Kidney (tissue), 14 donors: ENCODE results near the gene SLC7A6. TPM values are rescaled to one million over a fixed set of nuclear protein-coding genes. Genes with fewer than 3 reads are reported as not detected.

Experiments
- DNase-seq, 5 donors: peaks; one replicate each; pipeline ENCODE4 v3.0.0-alpha.2; 2013 to 2020
- FAIRE-seq: peaks from 2 replicates; lab custom pipeline; 2012; peaks lifted over from hg19 to GRCh38; lab: Jason Lieb, UNC
- H3K27ac ChIP-seq, 2 donors: one replicate each; pipeline ENCODE4 v1.7.0; 2013; ENCODE audit warnings: low read depth in 2 of 2, low read length in 2 of 2, inconsistent platforms in 1 of 2
- H3K27me3 ChIP-seq: one replicate; pipeline ENCODE4 v1.7.1; 2013; ENCODE audit warnings: low read length, inconsistent platforms; ENCODE audit not compliant: control insufficient read depth, insufficient read depth
- H3K36me3 ChIP-seq, 3 donors: one replicate each; pipeline versions ENCODE4 v1.7.0 to v1.7.1; 2013; ENCODE audit warnings: low read length in 3 of 3, control low read depth in 1 of 3, inconsistent platforms in 1 of 3; ENCODE audit not compliant: insufficient read depth in 3 of 3, control insufficient read depth in 2 of 3
- H3K4me1 ChIP-seq, 3 donors: one replicate each; pipeline versions ENCODE4 v1.7.0 to v1.7.1; 2013; ENCODE audit warnings: low read length in 3 of 3, inconsistent platforms in 1 of 3, low read depth in 1 of 3; ENCODE audit not compliant: control insufficient read depth in 2 of 3, insufficient read depth in 2 of 3
- H3K4me3 ChIP-seq, 3 donors: one replicate each; pipeline versions ENCODE4 v1.7.0 to v1.8.1; 2013; ENCODE audit warnings: low read length in 3 of 3, control low read depth in 1 of 3, inconsistent platforms in 1 of 3
- H3K9ac ChIP-seq, 3 donors: one replicate each; pipeline versions ENCODE4 v1.7.0 to v1.7.1; 2013; ENCODE audit warnings: low read length in 3 of 3, control low read depth in 1 of 3, inconsistent platforms in 1 of 3
- H3K9me3 ChIP-seq, 3 donors: one replicate each; pipeline versions ENCODE4 v1.7.0 to v1.7.1; 2013; ENCODE audit warnings: low read length in 3 of 3, control low read depth in 1 of 3, inconsistent platforms in 1 of 3; ENCODE audit not compliant: control insufficient read depth in 2 of 3, insufficient read depth in 1 of 3
- intact Hi-C: fragments of 100-400 bp; cut with DNase I; formaldehyde crosslinking; loops from one replicate; pipeline ENCODE4 v1.11.1; 2022
- polyA plus RNA-seq: library from polyadenylated mRNA; stranded (reverse); fragments of 350-450 nt; fragmentation: Illumina TruSeq; extraction: RNeasy Lipid Tissue Mini Kit (QIAGEN cat#74804); gene quantifications from one replicate; pipeline ENCODE4 v1.2.3, GENCODE V29; 2014; ENCODE audit warnings: low read depth, low replicate concordance; ENCODE audit not compliant: insufficient read depth
- total RNA-seq: library from RNA; stranded (reverse); fragmentation: NEBNext Ultra II Directional; extraction: Animal tissue kit (Norgen Biotek cat#: 25700); gene quantifications from one replicate; pipeline ENCODE4 v1.2.1, GENCODE V29; 2021
- TF ChIP-seq, protein P1 (sequence below): IDR thresholded peaks from 3 replicates; pipeline ENCODE4 v1.5.1; 2012; ENCODE audit warnings: mild to moderate bottlenecking, moderate library complexity, borderline replicate concordance; ENCODE audit not compliant: insufficient read depth; ENCODE audit errors: extremely low read depth
- donor health status: control.
- donor health status: control.
- donor health status: control.
- donor health status: control.
- donor health status: control.
- donor health status: DM: yes; HTN: yes; CAD: no.
- donor health status: Normal renal cell carcinoma (clear cell type).

The SLC7A6 gene
- total and polyA plus RNA-seq, 2 donors from 2014 or later = 5.0 to 24.0 TPM

GRCh38 chr16:68299571-68300453 is 35.5 kb downstream of the SLC7A6 start:
- Histone ChIP-seq H3K4me1 (peaks cover 0 to 9% (median 9%) of the 10 kb centered on the region in 3 donors), H3K9me3 (no peaks in the 10 kb centered on the region), H3K27me3 (no peaks in the 10 kb centered on the region), H3K4me3 (no peak overlapping the region), H3K36me3 (peaks cover 4 to 61% (median 50%) of the 10 kb centered on the region in 3 donors), H3K27ac (no peak overlapping the region), H3K9ac (no peak overlapping the region)
- intact Hi-C loops = no loop called here
- DNase-seq = no peak
- FAIRE-seq = no peak
- TF ChIP-seq, protein P1, sequence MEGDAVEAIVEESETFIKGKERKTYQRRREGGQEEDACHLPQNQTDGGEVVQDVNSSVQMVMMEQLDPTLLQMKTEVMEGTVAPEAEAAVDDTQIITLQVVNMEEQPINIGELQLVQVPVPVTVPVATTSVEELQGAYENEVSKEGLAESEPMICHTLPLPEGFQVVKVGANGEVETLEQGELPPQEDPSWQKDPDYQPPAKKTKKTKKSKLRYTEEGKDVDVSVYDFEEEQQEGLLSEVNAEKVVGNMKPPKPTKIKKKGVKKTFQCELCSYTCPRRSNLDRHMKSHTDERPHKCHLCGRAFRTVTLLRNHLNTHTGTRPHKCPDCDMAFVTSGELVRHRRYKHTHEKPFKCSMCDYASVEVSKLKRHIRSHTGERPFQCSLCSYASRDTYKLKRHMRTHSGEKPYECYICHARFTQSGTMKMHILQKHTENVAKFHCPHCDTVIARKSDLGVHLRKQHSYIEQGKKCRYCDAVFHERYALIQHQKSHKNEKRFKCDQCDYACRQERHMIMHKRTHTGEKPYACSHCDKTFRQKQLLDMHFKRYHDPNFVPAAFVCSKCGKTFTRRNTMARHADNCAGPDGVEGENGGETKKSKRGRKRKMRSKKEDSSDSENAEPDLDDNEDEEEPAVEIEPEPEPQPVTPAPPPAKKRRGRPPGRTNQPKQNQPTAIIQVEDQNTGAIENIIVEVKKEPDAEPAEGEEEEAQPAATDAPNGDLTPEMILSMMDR = no peak

DNA sequence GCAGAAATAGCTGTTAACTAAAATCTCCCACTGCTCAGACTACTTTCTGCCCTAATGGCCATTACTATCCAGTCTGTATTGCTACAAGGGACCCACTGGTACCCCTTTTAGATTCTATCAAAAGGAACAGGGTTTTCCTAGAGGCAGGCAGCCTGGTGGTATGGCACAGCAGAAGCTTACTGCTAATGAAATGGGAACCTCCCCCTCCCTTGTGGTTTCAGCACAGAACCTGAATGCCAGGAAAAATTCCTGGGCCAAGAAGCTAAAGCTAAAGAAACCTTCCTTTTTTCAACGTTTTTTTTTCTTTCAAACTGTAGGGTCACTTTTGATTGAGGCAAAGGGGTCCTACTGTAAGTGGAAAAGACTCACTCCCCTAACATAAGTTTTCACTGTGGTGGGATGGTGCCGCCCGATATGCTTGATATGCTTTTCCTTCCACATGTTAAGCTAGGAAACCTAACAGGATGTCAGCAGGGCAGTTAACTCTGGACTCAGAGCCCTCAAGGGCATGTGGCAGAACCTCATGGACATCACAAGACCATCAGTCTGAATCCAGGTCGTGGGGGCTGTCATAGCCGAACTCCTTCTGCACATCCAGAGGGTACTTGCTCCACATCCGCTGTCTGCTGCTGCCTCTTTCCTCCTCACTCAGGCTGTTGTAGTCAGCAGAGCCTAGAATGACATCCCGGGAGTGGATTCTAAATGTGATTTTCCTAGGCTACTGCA is 36.6 kb downstream of the SLC7A6 start:
- H3K36me3 ChIP-seq = peaks cover 4 to 61% (median 51%) of the 10 kb centered on the region in 3 donors
- intact Hi-C loops = no loop called here
- no peaks in the 10 kb centered on the region for H3K27me3 ChIP-seq
- H3K4me1 ChIP-seq = peaks cover 0 to 9% (median 9%) of the 10 kb centered on the region in 3 donors
- TF ChIP-seq, protein P1 = no peak
- DNase-seq = no peak
- H3K27ac ChIP-seq = no peak overlapping the region
- H3K9me3 ChIP-seq = no peaks in the 10 kb centered on the region
- FAIRE-seq = no peak
- no peak overlapping the region for H3K9ac ChIP-seq
- no peak overlapping the region for H3K4me3 ChIP-seq

DNA sequence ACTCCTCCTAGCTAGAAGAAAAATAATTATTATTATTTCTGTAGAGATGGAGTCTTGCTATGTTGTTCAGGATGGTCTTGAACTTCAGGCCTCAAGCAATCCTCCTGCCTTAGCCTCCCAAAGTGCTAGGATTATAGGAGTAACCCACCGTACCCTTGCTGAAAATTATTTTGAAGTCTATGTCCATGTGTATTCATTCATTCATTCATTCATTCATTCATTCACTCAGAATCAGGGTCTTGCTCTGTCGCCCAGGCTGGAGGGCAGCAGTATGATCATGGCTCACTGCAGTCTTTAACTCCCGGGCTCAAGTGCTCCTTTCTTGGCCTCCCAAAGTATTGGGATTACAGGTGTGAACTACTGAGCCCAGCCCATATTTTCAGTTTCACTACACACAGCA is 42.3 kb downstream of the SLC7A6 start:
- Histone ChIP-seq H3K9me3 (no peaks in the 10 kb centered on the region), H3K4me3 (no peak overlapping the region), H3K9ac (no peak overlapping the region), H3K27ac (no peak overlapping the region), H3K4me1 (peaks cover 0 to 11% (median 7%) of the 10 kb centered on the region in 3 donors), H3K36me3 (peaks cover 6 to 22% (median 16%) of the 10 kb centered on the region in 3 donors), H3K27me3 (no peaks in the 10 kb centered on the region)
- TF ChIP-seq, protein P1 = no peak
- no peak for DNase-seq
- no peak for FAIRE-seq
- intact Hi-C loops = no loop called here
